Right forelimb (tissue), 1 donor: Measurements from ENCODE around the gene DIP2C.

Source experiments
- DNase-seq: peaks from one replicate; pipeline ENCODE4 v3.0.0-alpha.2; 2018

Gene DIP2C

DNA sequence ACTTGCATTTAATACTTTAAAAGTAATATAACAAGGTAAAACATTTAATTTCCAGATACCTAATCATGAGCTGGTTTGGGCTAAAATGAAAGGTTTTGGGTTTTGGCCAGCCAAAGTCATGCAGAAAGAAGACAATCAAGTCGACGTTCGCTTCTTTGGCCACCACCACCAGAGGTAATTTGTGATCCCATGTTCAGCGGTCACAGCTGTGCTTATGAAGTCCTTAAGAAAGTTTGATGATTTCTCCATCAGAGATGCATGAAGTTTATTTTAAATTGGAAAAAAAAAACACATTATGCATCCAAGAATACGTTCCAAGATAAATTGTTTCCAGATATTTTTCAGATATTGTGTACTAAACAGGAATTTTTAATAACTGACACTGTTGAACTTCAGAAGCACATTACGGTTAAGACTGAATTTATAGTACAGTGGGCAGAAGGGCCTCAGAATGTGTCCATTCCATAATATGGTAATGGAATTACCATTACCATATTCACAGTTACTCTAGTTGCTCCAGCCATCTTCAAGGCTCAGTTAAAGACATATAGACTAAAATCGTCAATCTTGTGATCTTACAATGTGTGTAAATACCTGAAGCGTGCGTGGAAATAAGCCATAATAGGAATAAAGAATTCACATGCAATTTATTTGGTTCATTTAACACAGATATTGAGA is 447.4 kb downstream of the DIP2C start:
- DNase-seq, result no peak

DNA sequence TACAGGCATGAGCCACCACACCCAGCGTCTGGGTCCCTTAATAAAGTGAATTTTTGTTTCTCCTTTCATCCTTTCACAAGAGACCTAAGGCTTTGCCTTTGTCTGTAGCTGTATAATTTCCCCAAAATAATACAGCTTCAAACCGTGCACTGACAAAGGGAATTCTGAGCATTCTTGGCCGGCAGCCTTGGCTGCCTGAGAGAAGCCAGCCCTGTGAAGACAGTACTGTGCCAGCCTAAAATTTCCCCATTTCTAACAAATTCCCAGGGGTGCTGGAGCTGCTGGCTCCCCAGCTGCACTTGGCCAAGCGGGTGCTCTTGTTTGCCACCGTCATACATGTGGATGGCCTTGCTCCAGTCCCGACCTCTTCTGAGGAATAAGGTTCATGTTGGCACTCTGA is 448.0 kb downstream of the DIP2C start:
- no peak for DNase-seq

DNA sequence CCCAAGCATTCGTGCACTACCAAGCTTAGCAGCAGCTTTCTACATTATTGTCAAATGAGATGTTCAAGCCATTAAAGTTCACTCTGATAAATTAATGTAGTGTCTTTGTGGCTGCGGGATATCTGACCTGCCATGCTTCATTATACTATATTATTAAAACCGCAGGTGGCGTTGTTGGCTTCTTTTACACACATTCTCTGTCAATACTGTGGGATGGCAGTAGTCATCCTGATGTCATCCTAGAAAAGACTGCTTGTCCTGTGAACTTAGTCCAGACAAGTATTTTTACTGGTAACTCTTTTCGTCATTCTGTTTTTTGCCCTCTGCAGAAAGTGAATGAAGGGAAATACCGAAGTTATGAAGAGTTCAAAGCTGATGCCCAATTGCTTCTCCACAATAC is 450.4 kb downstream of the DIP2C start:
- no peak for DNase-seq

DNA sequence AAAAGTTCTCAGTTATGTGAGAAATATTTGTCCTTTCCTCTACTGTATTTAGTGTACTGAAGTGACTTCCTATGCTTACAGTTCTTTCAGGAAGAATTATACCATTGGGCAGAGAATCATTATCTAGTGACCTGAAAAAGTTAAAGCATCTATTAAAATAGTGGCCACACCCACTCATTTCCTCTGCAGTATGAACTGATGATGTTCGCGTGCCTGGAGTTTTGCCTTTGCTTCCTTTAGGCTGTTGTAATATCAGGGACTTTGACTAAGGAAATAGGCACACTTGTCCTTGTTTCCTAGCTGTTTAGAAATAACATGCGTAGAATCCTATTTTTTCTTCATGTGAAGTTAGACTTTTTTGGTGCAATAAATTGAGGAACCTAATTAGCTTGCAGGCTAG is 453.6 kb downstream of the DIP2C start:
- DNase-seq, result no peak

DNA sequence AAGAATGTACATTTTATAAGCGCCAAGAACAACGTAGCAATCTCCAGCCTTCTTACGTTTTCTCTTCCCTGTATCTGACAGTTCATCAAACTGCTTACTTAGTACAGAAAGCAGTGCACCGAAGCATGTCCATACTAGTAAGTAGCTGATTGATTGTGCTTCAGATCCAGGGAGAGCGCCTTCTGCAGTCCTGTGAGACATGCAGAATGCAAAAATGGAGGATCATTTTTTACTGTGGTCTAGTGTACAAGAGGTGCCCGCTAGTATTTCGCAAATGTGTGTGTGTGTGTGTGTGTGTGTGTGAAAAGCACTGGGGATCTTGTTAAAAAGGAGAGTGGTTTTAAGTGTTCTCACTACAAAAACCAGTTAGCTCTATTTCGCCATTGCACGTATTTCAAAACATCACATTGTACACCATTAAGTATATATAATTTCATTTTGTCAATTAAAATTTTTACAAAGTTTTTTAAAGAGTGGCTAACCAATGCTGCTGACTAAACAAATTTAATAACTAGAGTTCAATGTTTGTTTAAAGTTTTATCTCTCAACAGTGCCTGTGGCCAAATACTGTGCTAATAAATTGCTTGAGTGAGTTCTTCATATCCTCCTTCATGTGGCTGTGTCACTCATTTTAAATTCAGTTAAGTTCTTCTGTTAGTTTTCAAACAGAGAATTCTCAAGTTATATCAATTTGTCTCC is 454.6 kb downstream of the DIP2C start:
- DNase-seq, result no peak

DNA sequence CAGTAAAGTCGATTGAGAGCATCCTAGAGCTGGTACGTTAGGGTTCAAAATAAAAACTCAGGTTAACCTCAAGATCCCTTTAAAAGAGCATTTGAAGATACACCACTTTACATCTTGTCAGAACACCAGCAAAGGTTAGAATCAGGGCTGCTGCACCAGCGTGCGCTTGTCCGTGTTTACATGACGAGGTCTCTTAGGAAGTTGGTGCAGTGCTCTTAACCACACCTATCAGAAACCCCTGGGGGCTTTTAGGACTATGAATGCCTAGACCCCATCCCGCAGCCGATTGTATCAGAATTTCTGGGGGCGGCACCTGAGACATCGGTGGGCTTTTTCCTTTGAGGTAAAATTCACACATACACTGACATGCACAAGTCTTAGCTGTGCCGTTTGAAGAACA is 456.6 kb downstream of the DIP2C start:
- no peak for DNase-seq

DNA sequence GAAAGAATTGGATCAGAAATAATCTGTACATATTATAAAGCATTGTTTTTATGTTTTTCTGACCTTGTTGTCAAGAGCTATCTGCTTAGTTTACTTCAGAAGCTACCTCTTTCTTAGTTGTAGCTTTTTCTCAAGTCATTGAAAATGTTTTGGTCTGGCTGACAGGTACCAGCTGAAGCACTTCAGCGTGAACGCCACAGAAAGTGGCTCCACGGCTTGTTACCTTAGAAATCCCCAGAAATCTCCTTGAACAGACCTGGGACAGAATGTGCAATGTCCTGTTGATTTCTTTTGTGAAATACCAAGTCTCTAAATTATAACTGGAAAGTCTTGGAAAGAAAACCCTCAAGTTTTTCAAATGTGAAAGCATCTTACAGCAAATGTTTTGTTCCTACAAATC is 457.4 kb downstream of the DIP2C start:
- DNase-seq, result no peak

DNA sequence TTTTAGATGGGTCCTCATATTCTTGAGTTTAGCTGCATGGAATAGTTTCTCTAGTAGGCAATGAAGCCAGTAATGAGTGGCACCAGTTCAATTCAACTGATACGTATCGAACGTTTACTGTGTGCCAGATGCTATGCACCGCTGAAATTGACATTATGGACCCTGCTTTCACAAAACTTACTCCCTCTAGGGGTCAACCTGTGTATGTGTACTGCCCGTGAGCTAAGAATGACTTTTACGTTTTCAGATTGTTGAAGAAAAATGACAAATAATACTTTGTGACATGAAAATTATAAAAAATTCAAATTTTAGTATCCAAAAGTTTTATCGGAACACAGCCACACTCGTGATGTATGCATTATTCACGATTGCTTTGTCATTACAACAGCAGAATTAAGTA is 458.7 kb downstream of the DIP2C start:
- DNase-seq, result no peak

DNA sequence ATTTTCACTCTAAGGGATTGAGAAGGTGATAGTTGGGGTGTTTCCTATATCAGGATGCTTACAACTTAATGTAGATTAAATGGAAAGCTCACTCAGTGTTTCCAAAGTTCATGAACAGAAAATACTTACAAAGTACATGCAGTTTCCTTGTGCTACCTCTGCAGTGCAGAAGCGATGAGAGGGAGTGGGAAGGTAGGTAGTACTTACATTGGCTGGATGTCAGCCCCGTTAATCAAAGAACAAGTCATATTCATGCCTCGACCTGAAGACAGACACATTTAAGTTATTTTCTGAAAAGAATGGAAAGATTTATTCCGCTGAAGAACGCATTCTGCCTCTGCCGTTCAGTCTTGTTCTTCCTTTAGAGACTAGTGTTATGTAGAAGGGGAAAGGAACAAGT is 461.1 kb downstream of the DIP2C start:
- DNase-seq, result no peak

DNA sequence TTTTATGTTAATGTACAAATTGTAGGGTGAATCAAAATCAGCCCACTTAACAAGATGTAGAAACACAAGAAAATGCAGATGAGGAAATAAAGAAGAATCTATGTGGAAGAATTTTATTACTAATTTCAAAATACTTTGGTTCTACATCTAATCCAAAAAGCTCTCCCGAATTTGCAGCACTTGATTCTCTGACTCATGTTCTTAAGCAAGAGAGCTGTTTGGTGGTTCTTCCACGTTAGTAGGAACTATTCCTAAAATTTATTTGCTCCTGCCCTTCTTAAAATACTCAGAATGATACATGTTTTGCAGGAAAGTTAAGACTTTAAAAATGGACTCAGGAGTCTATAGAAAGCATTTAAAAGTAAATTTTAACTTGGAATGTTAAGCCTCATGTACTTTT is 462.5 kb downstream of the DIP2C start:
- no peak for DNase-seq

DNA sequence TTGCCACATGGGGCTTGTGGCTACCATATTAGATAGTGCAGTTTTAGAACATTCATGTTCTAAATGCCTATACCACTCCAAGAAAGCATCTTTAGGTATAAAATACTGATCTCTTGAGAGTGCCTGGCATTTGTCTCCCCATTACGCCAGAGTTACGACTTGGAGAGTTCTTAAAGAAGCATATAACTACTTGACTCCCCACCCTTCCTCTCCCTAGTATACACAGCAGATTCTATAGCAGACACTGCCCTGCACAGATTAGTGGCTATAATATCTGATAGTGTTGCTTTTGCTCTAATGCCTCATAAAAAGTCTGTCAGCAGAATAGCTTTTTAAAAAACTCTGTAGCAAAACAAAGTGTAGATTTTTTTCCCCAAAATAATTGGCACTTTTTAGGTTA is 463.4 kb downstream of the DIP2C start:
- DNase-seq, result no peak

DNA sequence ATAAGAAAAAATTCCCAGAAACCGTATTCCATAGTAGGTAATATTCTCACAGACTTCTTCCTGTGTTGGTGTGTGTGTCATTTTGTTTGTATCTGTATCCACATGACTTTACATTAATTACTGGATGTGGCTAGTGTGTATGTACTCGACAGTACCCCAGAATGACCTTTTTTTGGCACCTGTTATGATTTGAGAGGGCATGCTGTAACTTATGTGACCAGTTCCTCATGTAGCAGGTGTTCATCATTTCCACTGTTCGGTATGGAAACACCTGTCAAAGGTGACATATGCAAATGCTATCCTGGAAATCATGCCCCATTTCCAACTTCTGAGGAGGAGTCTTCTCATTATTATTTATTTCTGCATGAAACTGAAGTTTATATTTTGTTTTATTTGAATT is 464.9 kb downstream of the DIP2C start:
- DNase-seq, result no peak
